H1 (cell line): ENCODE results near the gene USP16. TPM values are rescaled to one million over a fixed set of nuclear protein-coding genes. Genes with fewer than 3 reads are reported as not detected.

ENCODE experiments used
- CTCF ChIA-PET: fragments of 300-600 bp; sonication (Branson Sonifier 250); formaldehyde crosslinking; loops from one replicate; lab custom pipeline; 2021; ENCODE audit not compliant: partially characterized antibody; lab: Charles Lee
- POLR2A ChIA-PET: fragments of 300-600 bp; sonication (Branson Sonifier 250); formaldehyde crosslinking; loops from one replicate; lab custom pipeline; 2021; ENCODE audit warnings: inconsistent platforms; ENCODE audit not compliant: partially characterized antibody; lab: Charles Lee
- DNase-seq, 2 experiments: peaks; one replicate each; pipeline versions ENCODE4 v3.0.0 to v3.0.0-alpha.2; 2010 to 2022; ENCODE audit warnings: low spot score in 2 of 2, low read depth in 1 of 2, mixed read lengths in 1 of 2
- FAIRE-seq: peaks from 2 replicates; lab custom pipeline; 2011; peaks lifted over from hg19 to GRCh38; lab: Jason Lieb, UNC
- H2AFZ ChIP-seq: 2 replicates; pipeline ENCODE4 v1.8.1; 2012; ENCODE audit warnings: low read length, inconsistent platforms
- H2AK5ac ChIP-seq: 2 replicates; pipeline ENCODE4 v1.6.1; 2013; ENCODE audit warnings: low read depth, low read length
- H2BK120ac ChIP-seq: replicated peaks from 2 replicates; pipeline ENCODE3; 2013; ENCODE audit warnings: low read depth, low read length, inconsistent platforms
- H2BK12ac ChIP-seq: 2 replicates; pipeline ENCODE4 v1.6.1; 2013; ENCODE audit warnings: low read depth, low read length
- H2BK15ac ChIP-seq: 2 replicates; pipeline ENCODE4 v1.6.1; 2013; ENCODE audit warnings: low read length
- H2BK20ac ChIP-seq: 2 replicates; pipeline ENCODE4 v1.6.1; 2013; ENCODE audit warnings: low read length
- H2BK5ac ChIP-seq: 2 replicates; pipeline ENCODE4 v1.6.1; 2013; ENCODE audit warnings: low read depth, low read length
- H3K14ac ChIP-seq: 2 replicates; pipeline ENCODE4 v1.6.1; 2013; ENCODE audit warnings: inconsistent platforms; ENCODE audit not compliant: insufficient read length
- H3K18ac ChIP-seq: 2 replicates; pipeline ENCODE4 v1.6.1; 2013; ENCODE audit warnings: low read length; ENCODE audit errors: extremely low read depth
- H3K23ac ChIP-seq: 2 replicates; pipeline ENCODE4 v1.6.1; 2013; ENCODE audit warnings: inconsistent platforms; ENCODE audit not compliant: insufficient read length
- H3K23me2 ChIP-seq: 2 replicates; pipeline ENCODE4 v1.6.1; 2013; ENCODE audit warnings: low read depth, low read length
- H3K27ac ChIP-seq: 2 replicates; pipeline ENCODE4 v1.6.1; 2011; ENCODE audit warnings: low read depth, low read length, inconsistent platforms
- H3K27me3 ChIP-seq, 4 experiments: replicated peaks in 1 of 4; 1 replicate in 1 of 4; 2 replicates in 3 of 4; pipeline versions ENCODE4 v1.6.1 to v1.8.1; 2011 to 2013; ENCODE audit warnings: low read length in 3 of 4, mild to moderate bottlenecking in 3 of 4, inconsistent platforms in 2 of 4, mixed read lengths in 2 of 4, moderate library complexity in 1 of 4; ENCODE audit not compliant: control insufficient read depth in 3 of 4, insufficient read depth in 3 of 4; ENCODE audit errors: extremely low read depth in 1 of 4
- H3K36me3 ChIP-seq, 4 experiments: 2 replicates each; pipeline versions ENCODE4 v1.6.1 to v1.8.1; 2011 to 2013; ENCODE audit warnings: mild to moderate bottlenecking in 4 of 4, low read length in 3 of 4, moderate library complexity in 2 of 4, control low read depth in 1 of 4, inconsistent platforms in 1 of 4; ENCODE audit not compliant: insufficient read depth in 4 of 4, control insufficient read depth in 2 of 4
- H3K4ac ChIP-seq: replicated peaks from 2 replicates; pipeline ENCODE3; 2013; ENCODE audit warnings: low read length, low read depth, mixed read lengths, inconsistent platforms; ENCODE audit not compliant: insufficient read length
- H3K4me1 ChIP-seq, 4 experiments: replicated peaks in 1 of 4; 1 replicate in 1 of 4; 2 replicates in 3 of 4; pipeline versions ENCODE4 v1.6.1 to v1.8.1; 2011 to 2013; ENCODE audit warnings: low read length in 3 of 4, inconsistent platforms in 2 of 4, mixed read lengths in 1 of 4; ENCODE audit not compliant: insufficient read depth in 4 of 4, control insufficient read depth in 3 of 4
- H3K4me2 ChIP-seq, 2 experiments: 2 replicates each; pipeline versions ENCODE4 v1.6.1 to v1.8.1; 2011 to 2013; ENCODE audit warnings: low read depth in 2 of 2, low read length in 2 of 2, control low read depth in 1 of 2, inconsistent platforms in 1 of 2, mild to moderate bottlenecking in 1 of 2; ENCODE audit not compliant: insufficient read depth in 1 of 2
- H3K4me3 ChIP-seq, 4 experiments: fragments of 200-600, 300-600 bp in 1 of 4; sonication (generic), shearing (Covaris generic), sonication (Bioruptor Twin) in 1 of 4; 2 replicates each; pipeline versions ENCODE4 v1.5.1 to v1.8.1; 2011 to 2016; ENCODE audit warnings: low read length in 4 of 4, low read depth in 3 of 4, control low read depth in 2 of 4, inconsistent platforms in 2 of 4, mild to moderate bottlenecking in 2 of 4, mixed read lengths in 1 of 4, moderate library complexity in 1 of 4; ENCODE audit not compliant: insufficient read depth in 2 of 4; ENCODE audit errors: extremely low read depth in 1 of 4
- H3K56ac ChIP-seq: replicated peaks from 2 replicates; pipeline ENCODE3; 2013; ENCODE audit warnings: low read depth, mild to moderate bottlenecking, mixed read lengths, low read length, inconsistent platforms; ENCODE audit not compliant: insufficient read length
- H3K79me1 ChIP-seq: 2 replicates; pipeline ENCODE4 v1.6.1; 2013; ENCODE audit warnings: low read depth, low read length, control low read depth
- H3K79me2 ChIP-seq, 2 experiments: 2 replicates each; pipeline versions ENCODE4 v1.6.1 to v1.8.1; 2012 to 2013; ENCODE audit warnings: low read length in 2 of 2, mild to moderate bottlenecking in 2 of 2, inconsistent platforms in 1 of 2; ENCODE audit not compliant: insufficient read depth in 2 of 2, control insufficient read depth in 1 of 2
- H3K9ac ChIP-seq, 4 experiments: replicated peaks in 1 of 4; 1 replicate in 1 of 4; 2 replicates in 3 of 4; pipeline versions ENCODE4 v1.6.1 to v1.8.1; 2011 to 2013; ENCODE audit warnings: low read depth in 3 of 4, low read length in 3 of 4, control low read depth in 2 of 4, mild to moderate bottlenecking in 2 of 4, moderate library complexity in 2 of 4, inconsistent platforms in 1 of 4; ENCODE audit errors: extremely low read depth in 1 of 4
- H3K9me3 ChIP-seq, 2 experiments: 2 replicates each; pipeline versions ENCODE4 v1.6.1 to v1.8.1; 2012 to 2013; ENCODE audit warnings: mild to moderate bottlenecking in 2 of 2, moderate library complexity in 2 of 2, control low read depth in 1 of 2, inconsistent platforms in 1 of 2, low read depth in 1 of 2, low read length in 1 of 2, mixed read lengths in 1 of 2; ENCODE audit not compliant: insufficient read depth in 2 of 2
- H4K20me1 ChIP-seq, 2 experiments: replicated peaks in 1 of 2; 2 replicates each; pipeline versions ENCODE3 to v1.8.1; 2011 to 2013; ENCODE audit warnings: inconsistent platforms in 2 of 2, low read length in 2 of 2, mild to moderate bottlenecking in 1 of 2; ENCODE audit not compliant: insufficient read depth in 2 of 2, control insufficient read depth in 1 of 2
- H4K5ac ChIP-seq: 2 replicates; pipeline ENCODE4 v1.6.1; 2013; ENCODE audit warnings: low read length, low read depth, mixed read lengths, inconsistent platforms; ENCODE audit not compliant: insufficient read length
- H4K8ac ChIP-seq: 2 replicates; pipeline ENCODE4 v1.8.0; 2013; ENCODE audit warnings: mild to moderate bottlenecking, moderate library complexity, low read length, inconsistent platforms; ENCODE audit not compliant: insufficient read depth; ENCODE audit errors: extremely low read depth
- H4K91ac ChIP-seq: replicated peaks from 2 replicates; pipeline ENCODE3; 2013; ENCODE audit warnings: low read length, mixed read lengths, inconsistent platforms; ENCODE audit not compliant: insufficient read length
- BACH1 ChIP-seq: IDR thresholded peaks from 2 replicates; pipeline ENCODE4 v1.6.1; 2012; ENCODE audit warnings: low read length, improper control_type of control experiment
- BCL11A ChIP-seq, 2 experiments: IDR thresholded peaks; one replicate each; pipeline ENCODE4 v1.6.1; 2011; ENCODE audit warnings: low read depth in 2 of 2, low read length in 2 of 2, mild to moderate bottlenecking in 2 of 2
- CBX5 ChIP-seq: fragments of 300-800, 300-1000 bp; sonication (generic); IDR thresholded peaks from 2 replicates; pipeline ENCODE4 v1.7.1; 2016; ENCODE audit warnings: antibody characterized with exemption, low read length, low read depth
- CHD1 ChIP-seq: IDR thresholded peaks from 2 replicates; pipeline ENCODE4 v1.6.1; 2012; ENCODE audit warnings: low read depth, low read length, improper control_type of control experiment
- CTBP2 ChIP-seq: IDR thresholded peaks from 2 replicates; pipeline ENCODE4 v1.7.0; 2011; ENCODE audit warnings: borderline replicate concordance, mild to moderate bottlenecking, moderate library complexity, mixed read lengths, low read length; ENCODE audit not compliant: insufficient read depth, insufficient read length
- MAFK ChIP-seq: IDR thresholded peaks from 2 replicates; pipeline ENCODE4 v1.6.1; 2012; ENCODE audit warnings: low read depth, mild to moderate bottlenecking, improper control_type of control experiment, low read length
- RXRA ChIP-seq: IDR thresholded peaks from 2 replicates; pipeline ENCODE4 v1.6.1; 2011; ENCODE audit warnings: low read depth, mild to moderate bottlenecking, low read length, moderate library complexity; ENCODE audit not compliant: insufficient read depth
- SRF ChIP-seq: IDR thresholded peaks from 2 replicates; pipeline ENCODE4 v1.6.1; 2011; ENCODE audit warnings: mild to moderate bottlenecking, low read depth, low read length, moderate library complexity
- TCF12 ChIP-seq: IDR thresholded peaks from 2 replicates; pipeline ENCODE4 v1.6.1; 2011; ENCODE audit warnings: low read depth, mild to moderate bottlenecking, low read length
- YY1 ChIP-seq: IDR thresholded peaks from 2 replicates; pipeline ENCODE4 v1.6.1; 2011; ENCODE audit warnings: low read depth, mild to moderate bottlenecking, low read length
- WGBS, 2 experiments: shearing (Covaris generic) in 1 of 2; methylation state at CpG; one replicate each; pipeline versions ENCODE4 v1.1.6 to v1.1.7; 2013 to 2015; ENCODE audit warnings: low lambda C conversion rate in 2 of 2, mixed read lengths in 2 of 2, inconsistent platforms in 1 of 2, low coverage in 1 of 2, missing lambda C conversion rate in 1 of 2; ENCODE audit not compliant: insufficient replicate concordance in 2 of 2, insufficient coverage in 1 of 2, insufficient read length in 1 of 2; ENCODE audit errors: extremely low coverage in 1 of 2, missing lambda C conversion rate in 1 of 2; 5-methylcytosine and 5-hydroxymethylcytosine counted together
- polyA plus RNA-seq, 7 experiments: library from polyadenylated mRNA; depleted of rRNA in 3 of 7; stranded (reverse) in 5 of 7; unstranded in 2 of 7; fragments of >200 nt in 5 of 7; fragments of 200-250 nt in 2 of 7; gene quantifications; 1 replicate in 5 of 7; 2 replicates in 1 of 7; 4 replicates in 1 of 7; pipeline versions ENCODE4 v1.2.1 to v1.2.3, GENCODE V29; 2011 to 2013; ENCODE audit warnings: missing spikeins in 2 of 7, mixed read lengths in 2 of 7
- total RNA-seq: library from RNA; stranded (reverse); fragmentation: NEBNext Ultra II Directional; extraction: Animal tissue kit (Norgen Biotek cat#: 25700); gene quantifications from 2 replicates; pipeline ENCODE4 v1.2.1, GENCODE V29; 2021
- TF ChIP-seq, protein P1 (sequence below): IDR thresholded peaks from 2 replicates; pipeline ENCODE4 v1.6.1; 2011; ENCODE audit warnings: low read depth, mild to moderate bottlenecking, low read length; ENCODE audit not compliant: insufficient read depth

USP16 gene
- total and polyA plus RNA-seq, 2 of the 8 experiments (the other 6 are each of a cell fraction or from before 2014, with no cell fraction given): 3.4 to 19.1 TPM

DNA sequence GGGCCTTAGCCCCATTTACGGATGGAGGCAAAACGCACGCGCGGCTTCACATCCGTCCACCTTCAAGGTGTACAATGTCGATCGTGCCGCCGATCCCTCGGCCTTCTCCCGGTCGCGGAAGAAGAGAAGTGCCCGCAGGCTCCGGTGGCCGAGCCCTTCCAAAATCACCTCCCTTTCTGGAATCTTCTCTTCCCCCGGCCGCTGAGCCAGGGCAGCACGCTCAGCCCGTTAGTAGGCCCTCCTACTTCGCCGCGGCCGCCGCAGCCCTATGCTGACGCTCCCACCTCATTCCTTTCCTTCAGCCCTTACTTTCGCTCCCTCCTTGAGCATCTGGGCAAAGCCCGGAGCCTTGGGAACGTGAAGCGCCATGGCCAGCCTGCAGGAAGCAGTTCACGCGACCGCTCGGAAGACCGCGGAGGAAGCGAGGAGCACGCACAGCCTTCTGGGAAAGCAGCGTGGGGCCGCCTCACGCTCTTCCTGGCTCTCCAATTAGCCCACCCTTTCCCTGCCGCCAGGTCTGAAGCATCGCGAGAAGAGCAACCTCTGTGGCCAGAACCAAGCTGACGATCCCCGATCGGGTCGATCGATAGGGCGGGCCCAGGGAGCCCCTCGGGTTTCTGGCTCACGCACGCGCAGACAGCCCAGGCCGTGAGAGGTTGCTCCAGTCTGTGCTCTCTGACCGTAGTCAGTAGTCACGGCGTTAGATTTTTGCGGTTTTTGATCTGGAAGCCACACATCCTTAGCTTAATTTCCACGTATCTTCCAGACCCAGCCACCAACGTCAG is 48.9 kb downstream of the USP16 start, which contains the start of gene CCT8:
Gene CCT8 (minus strand): TSS at position 427 of the 785 bp plus-strand sequence. CDS start 58 bp downstream, at position 369.
- Histone ChIP-seq H2AFZ (peak within 1 kb of the TSS; percentile 99), H3K14ac (peak within 1 kb of the TSS; percentile 25), H3K79me2 (peaks cover 27 to 50% of the 10 kb centered on the region in 2 experiments), H3K79me1 (0 out of 2 replicates have a peak, but pooled peaks cover 3% of the 10 kb centered on the region), H2BK15ac (no peak within 1 kb of the TSS), H3K36me3 (peaks cover 0 to 19% (median 8%) of the 10 kb centered on the region in 4 experiments; a peak in 4 of 8 replicates), H2BK120ac (peak within 1 kb of the TSS; percentile 57), H4K91ac (peak within 1 kb of the TSS; percentile 86), H3K27me3 (no peaks in the 10 kb centered on the region), H3K4me3 (peak within 1 kb of the TSS; percentile 77 to 97 (median 88)), H4K5ac (peak within 1 kb of the TSS; percentile 94), H3K18ac (peak within 1 kb of the TSS; percentile 85), H2BK20ac (no peak within 1 kb of the TSS), H3K4me2 (peak within 1 kb of the TSS; percentile 70 to 73), H3K9me3 (no peaks in the 10 kb centered on the region; a peak in 1 of 4 replicates), H3K27ac (peak within 1 kb of the TSS; percentile 84), H3K23ac (no peak within 1 kb of the TSS), H3K4ac (peak within 1 kb of the TSS; percentile 93), H2AK5ac (no peak within 1 kb of the TSS), H3K9ac (peak within 1 kb of the TSS; percentile 89 to 98 (median 93)), H2BK5ac (peak within 1 kb of the TSS; percentile 95), H3K56ac (peak within 1 kb of the TSS; percentile 88), H3K4me1 (peaks cover 0 to 5% (median 0%) of the 10 kb centered on the region in 4 experiments; a peak in 2 of 7 replicates), H2BK12ac (peak within 1 kb of the TSS; percentile 52; the same call in 1 of the 2 replicates), H4K20me1 (peaks cover 7 to 11% of the 10 kb centered on the region in 2 experiments), H3K23me2 (peaks cover 7% of the 10 kb centered on the region; the same call in 1 of the 2 replicates), H4K8ac (peak within 1 kb of the TSS; percentile 98)
- ChIA-PET CTCF (interaction anchor here (0.8 to 2.1 kb wide), 3 partner anchors 89 to 298 kb away, joined by 3 to 5 read pairs (median 5); no protein-coding TSS in a partner anchor), POLR2A (interaction anchor here (0.6 to 3.3 kb wide), 17 partner anchors 9 to 873 kb away, joined by 3 to 37 read pairs (median 4); partner anchors contain the start of gene LTN1)
- 1% methylated on average over 56 of the region's 62 CpGs; no CpG with 5 or more reads in 1 of the 2 experiments for WGBS, 2 experiments
- FAIRE-seq (no peak), DNase-seq (peak; percentile 94 to 96)
- TF ChIP-seq BACH1 (no peak; the same call in 1 of the 2 replicates), CBX5 (no peak), CTBP2 (no peak), CHD1 (no peak), SRF (peak; percentile 89), TCF12 (no peak), YY1 (peak; percentile 5; the same call in 1 of the 2 replicates), MAFK (no peak), BCL11A (IDR thresholded peaks at IDR 0.05; ENCODE audit: low read depth in 2 of 2, low read length in 2 of 2) (no peak), RXRA (no peak)
- TF ChIP-seq, protein P1, sequence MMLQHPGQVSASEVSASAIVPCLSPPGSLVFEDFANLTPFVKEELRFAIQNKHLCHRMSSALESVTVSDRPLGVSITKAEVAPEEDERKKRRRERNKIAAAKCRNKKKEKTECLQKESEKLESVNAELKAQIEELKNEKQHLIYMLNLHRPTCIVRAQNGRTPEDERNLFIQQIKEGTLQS: no peak
